PC-3 (cell line): ENCODE data around the gene DGKB. TPM values are rescaled to one million over a fixed set of nuclear protein-coding genes. Genes with fewer than 3 reads are reported as not detected.

ENCODE experiments used
- ATAC-seq: fragments of 200-7000 bp; cut with Tn5 transposase; 2 replicates; pipeline ENCODE4 v1.9.1; 2020; ENCODE audit warnings: mild to moderate bottlenecking, moderate library complexity
- BruUV-seq: library from RNA; stranded (reverse); fragments of 400-500 nt; replicated peaks from 2 replicates; lab custom pipeline; 2021; lab: Mats Ljungman, UMichigan
- CTCF ChIA-PET: fragments of 300-600 bp; sonication (Branson Sonifier 250); formaldehyde crosslinking; loops from one replicate; lab custom pipeline; 2022; ENCODE audit warnings: antibody characterized with exemption; lab: Charles Lee
- POLR2A ChIA-PET: fragments of 300-600 bp; sonication (Branson Sonifier 250); formaldehyde crosslinking; loops from one replicate; lab custom pipeline; 2022; ENCODE audit warnings: antibody characterized with exemption; ENCODE audit not compliant: unreplicated experiment; lab: Charles Lee
- DNase-seq: peaks from one replicate; pipeline ENCODE4 v3.0.0-alpha.2; 2015
- H2AFZ ChIP-seq: fragments of 300-600 bp; sonication (generic); 2 replicates; pipeline ENCODE4 v1.6.0; 2016; ENCODE audit warnings: antibody characterized with exemption, low read length
- H3F3A ChIP-seq: fragments of 300-600 bp; sonication (generic); one replicate; pipeline ENCODE4 v1.6.0; 2017; ENCODE audit warnings: antibody characterized with exemption, low read length, control low read depth, mild to moderate bottlenecking; ENCODE audit not compliant: unreplicated experiment
- H3K27ac ChIP-seq: fragments of 300-600 bp; sonication (generic); 2 replicates; pipeline ENCODE4 v1.5.1; 2016; ENCODE audit warnings: mild to moderate bottlenecking, low read length
- H3K27me3 ChIP-seq: fragments of 300-600 bp; sonication (generic); 2 replicates; pipeline ENCODE4 v1.6.1; 2016; ENCODE audit warnings: low read length, mixed read lengths
- H3K36me3 ChIP-seq: fragments of 300-600 bp; sonication (generic); 2 replicates; pipeline ENCODE4 v1.6.1; 2016; ENCODE audit warnings: low read depth, mixed run types, low read length, mixed read lengths
- H3K4me1 ChIP-seq: fragments of 300-600 bp; sonication (generic); 2 replicates; pipeline ENCODE4 v1.5.1; 2016; ENCODE audit warnings: low read length; ENCODE audit not compliant: insufficient read depth
- H3K4me2 ChIP-seq: fragments of 300-600 bp; sonication (generic); 2 replicates; pipeline ENCODE4 v1.6.0; 2016; ENCODE audit warnings: low read length
- H3K4me3 ChIP-seq: fragments of 300-600 bp; sonication (generic); 2 replicates; pipeline ENCODE4 v1.5.1; 2016; ENCODE audit warnings: mild to moderate bottlenecking, low read length, mixed read lengths
- H3K79me2 ChIP-seq: fragments of 300-600 bp; sonication (generic); 2 replicates; pipeline ENCODE4 v1.6.1; 2017; ENCODE audit warnings: low read length, mixed read lengths
- H3K9ac ChIP-seq: fragments of 300-600 bp; sonication (generic); 2 replicates; pipeline ENCODE4 v1.6.0; 2016; ENCODE audit warnings: mild to moderate bottlenecking, low read length
- H3K9me2 ChIP-seq: fragments of 300-600 bp; sonication (generic); replicated peaks from 2 replicates; pipeline ENCODE4 v1.6.1; 2016; ENCODE audit warnings: mixed run types, low read length, mixed read lengths
- H3K9me3 ChIP-seq: fragments of 300-600 bp; sonication (generic); 2 replicates; pipeline ENCODE4 v1.6.1; 2016; ENCODE audit warnings: low read length, mixed read lengths
- H4K20me1 ChIP-seq: fragments of 300-600 bp; sonication (generic); 2 replicates; pipeline ENCODE4 v1.6.1; 2016; ENCODE audit warnings: low read length, mixed read lengths
- EZH2 ChIP-seq: fragments of 300-600 bp; sonication (generic); IDR thresholded peaks from one replicate; pipeline ENCODE4 v1.6.1; 2017; ENCODE audit warnings: antibody characterized with exemption, mild to moderate bottlenecking, low read length; ENCODE audit not compliant: unreplicated experiment
- EZH2phosphoT487 ChIP-seq: fragments of 300-600 bp; sonication (generic); IDR thresholded peaks from 2 replicates; pipeline ENCODE4 v1.6.1; 2018; ENCODE audit warnings: mild to moderate bottlenecking, antibody characterized with exemption, low read length, borderline replicate concordance
- intact Hi-C: fragments of 100-400 bp; cut with micrococcal nuclease; formaldehyde crosslinking; loops from 2 replicates; pipeline ENCODE4 v1.9.0; 2023
- total RNA-seq: library from RNA; depleted of rRNA; stranded (reverse); fragments of >200 nt; gene quantifications from 2 replicates; pipeline ENCODE4 v1.2.3, GENCODE V29; 2014
- TF ChIP-seq, protein P1 (sequence below): fragments of 300-600 bp; sonication (generic); conservative IDR thresholded peaks from 2 replicates; pipeline ENCODE4 v1.5.1; 2017; ENCODE audit warnings: antibody characterized with exemption, low read depth, mild to moderate bottlenecking, low read length

Gene DGKB
- total RNA-seq, 1 experiment from 2014 or later = 0.15 TPM

- Histone ChIP-seq H3K9me3 (no peaks in the 10 kb centered on the region), H3K9ac (no peak overlapping the region), H3K4me3 (no peak overlapping the region), H3F3A (no peaks in the 10 kb centered on the region), H3K36me3 (no peaks in the 10 kb centered on the region), H2AFZ (peak overlapping the region; percentile 30; the same call in 1 of the 2 replicates), H3K4me1 (peaks cover 10% of the 10 kb centered on the region; the same call in 1 of the 2 replicates), H3K79me2 (no peaks in the 10 kb centered on the region), H4K20me1 (no peaks in the 10 kb centered on the region), H3K27ac (no peak overlapping the region), H3K4me2 (no peak overlapping the region), H3K9me2 (no peaks in the 10 kb centered on the region), H3K27me3 (no peaks in the 10 kb centered on the region)
- POLR2A ChIA-PET = no interaction called here
- ATAC-seq (peak; percentile 79), DNase-seq (peak; percentile 46)
- TF ChIP-seq, protein P1, sequence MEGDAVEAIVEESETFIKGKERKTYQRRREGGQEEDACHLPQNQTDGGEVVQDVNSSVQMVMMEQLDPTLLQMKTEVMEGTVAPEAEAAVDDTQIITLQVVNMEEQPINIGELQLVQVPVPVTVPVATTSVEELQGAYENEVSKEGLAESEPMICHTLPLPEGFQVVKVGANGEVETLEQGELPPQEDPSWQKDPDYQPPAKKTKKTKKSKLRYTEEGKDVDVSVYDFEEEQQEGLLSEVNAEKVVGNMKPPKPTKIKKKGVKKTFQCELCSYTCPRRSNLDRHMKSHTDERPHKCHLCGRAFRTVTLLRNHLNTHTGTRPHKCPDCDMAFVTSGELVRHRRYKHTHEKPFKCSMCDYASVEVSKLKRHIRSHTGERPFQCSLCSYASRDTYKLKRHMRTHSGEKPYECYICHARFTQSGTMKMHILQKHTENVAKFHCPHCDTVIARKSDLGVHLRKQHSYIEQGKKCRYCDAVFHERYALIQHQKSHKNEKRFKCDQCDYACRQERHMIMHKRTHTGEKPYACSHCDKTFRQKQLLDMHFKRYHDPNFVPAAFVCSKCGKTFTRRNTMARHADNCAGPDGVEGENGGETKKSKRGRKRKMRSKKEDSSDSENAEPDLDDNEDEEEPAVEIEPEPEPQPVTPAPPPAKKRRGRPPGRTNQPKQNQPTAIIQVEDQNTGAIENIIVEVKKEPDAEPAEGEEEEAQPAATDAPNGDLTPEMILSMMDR = no peak
- TF ChIP-seq EZH2 (no peak), EZH2phosphoT487 (no peak)
- CTCF ChIA-PET = no interaction called here
- intact Hi-C loops = no loop called here
- BruUV-seq = no TSS peak
Observed at GRCh38 chr7:14385074-14385473, 517.5 kb downstream of the DGKB start.

DNA sequence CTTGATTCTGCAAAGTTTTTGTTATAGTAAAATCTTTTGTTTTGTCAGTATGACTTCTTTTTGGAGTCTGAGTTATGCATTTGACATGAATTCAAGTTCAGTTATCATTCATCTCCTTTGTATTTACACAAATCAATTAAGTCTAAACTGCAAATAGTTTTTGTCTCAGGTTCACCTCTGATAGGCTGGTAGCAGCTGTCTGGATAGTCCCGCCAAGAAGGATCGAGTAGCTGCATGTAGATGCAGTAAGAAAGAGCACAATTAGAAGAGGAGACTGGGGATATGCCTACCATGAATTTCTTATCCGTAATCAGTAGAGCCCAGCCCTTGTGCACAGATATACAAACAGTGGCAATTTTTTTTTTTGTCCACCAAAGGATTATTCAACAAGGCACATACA is 520.6 kb downstream of the DGKB start:
- no peaks in the 10 kb centered on the region for H3F3A ChIP-seq
- no peak overlapping the region for H3K9ac ChIP-seq
- intact Hi-C loops = no loop called here
- BruUV-seq = no TSS peak
- H3K9me2 ChIP-seq = no peaks in the 10 kb centered on the region
- ATAC-seq (no peak), DNase-seq (no peak)
- H4K20me1 ChIP-seq = no peaks in the 10 kb centered on the region
- no peak overlapping the region for H3K4me3 ChIP-seq
- H2AFZ ChIP-seq = no peak overlapping the region
- CTCF ChIA-PET = no interaction called here
- no peaks in the 10 kb centered on the region for H3K27me3 ChIP-seq
- no peak for TF ChIP-seq EZH2phosphoT487
- TF ChIP-seq EZH2 = no peak
- TF ChIP-seq, protein P1 = no peak
- H3K27ac ChIP-seq = no peak overlapping the region
- POLR2A ChIA-PET = no interaction called here
- H3K9me3 ChIP-seq = no peaks in the 10 kb centered on the region
- no peaks in the 10 kb centered on the region for H3K36me3 ChIP-seq
- H3K4me1 ChIP-seq = peaks cover 10% of the 10 kb centered on the region; the same call in 1 of the 2 replicates
- no peaks in the 10 kb centered on the region for H3K79me2 ChIP-seq
- H3K4me2 ChIP-seq = no peak overlapping the region

- H3K27me3 ChIP-seq = no peaks in the 10 kb centered on the region
- no peaks in the 10 kb centered on the region for H3F3A ChIP-seq
- peaks cover 10% of the 10 kb centered on the region; the same call in 1 of the 2 replicates for H3K4me1 ChIP-seq
- no peaks in the 10 kb centered on the region for H4K20me1 ChIP-seq
- intact Hi-C loops = no loop called here
- H3K79me2 ChIP-seq = no peaks in the 10 kb centered on the region
- no peaks in the 10 kb centered on the region for H3K9me2 ChIP-seq
- ATAC-seq = peak; percentile 49
- peak; percentile 24 for DNase-seq
- POLR2A ChIA-PET = no interaction called here
- no TSS peak for BruUV-seq
- H3K4me2 ChIP-seq = no peak overlapping the region
- H3K9me3 ChIP-seq = no peaks in the 10 kb centered on the region
- H3K4me3 ChIP-seq = no peak overlapping the region
- H3K9ac ChIP-seq = no peak overlapping the region
- H2AFZ ChIP-seq = no peak overlapping the region
- TF ChIP-seq, protein P1 = no peak
- TF ChIP-seq EZH2phosphoT487 (no peak), EZH2 (no peak)
- CTCF ChIA-PET = no interaction called here
- H3K36me3 ChIP-seq = no peaks in the 10 kb centered on the region
- H3K27ac ChIP-seq = no peak overlapping the region
Observed at GRCh38 chr7:14381306-14381705, 521.2 kb downstream of the DGKB start.
